H1 (cell line): ENCODE measurements around the gene COL17A1. TPM values are rescaled to one million over a fixed set of nuclear protein-coding genes. Genes with fewer than 3 reads are reported as not detected.

ENCODE experiments used
- BCL11A ChIP-seq, 2 experiments: IDR thresholded peaks; one replicate each; pipeline ENCODE4 v1.6.1; 2011; ENCODE audit warnings: low read depth in 2 of 2, low read length in 2 of 2, mild to moderate bottlenecking in 2 of 2
- CHD7 ChIP-seq: fragments of 300-600 bp; sonication (generic); IDR thresholded peaks from 2 replicates; pipeline ENCODE4 v1.7.1; 2012; ENCODE audit warnings: low read length, moderate library complexity, mild to moderate bottlenecking, inconsistent platforms; ENCODE audit not compliant: insufficient replicate concordance
- HDAC2 ChIP-seq, 2 experiments: fragments of 300-600 bp in 1 of 2; sonication (generic) in 1 of 2; IDR thresholded peaks; 2 replicates each; pipeline ENCODE4 v1.6.1; 2011 to 2012; ENCODE audit warnings: low read depth in 2 of 2, low read length in 2 of 2, mild to moderate bottlenecking in 2 of 2, moderate library complexity in 2 of 2, borderline replicate concordance in 1 of 2, inconsistent platforms in 1 of 2
- JUND ChIP-seq: IDR thresholded peaks from 2 replicates; pipeline ENCODE4 v1.6.1; 2011; ENCODE audit warnings: mild to moderate bottlenecking, improper control_type of control experiment, low read length
- POU5F1 ChIP-seq: IDR thresholded peaks from 2 replicates; pipeline ENCODE4 v1.6.1; 2011; ENCODE audit warnings: low read depth, mild to moderate bottlenecking, low read length, moderate library complexity
- TCF12 ChIP-seq: IDR thresholded peaks from 2 replicates; pipeline ENCODE4 v1.6.1; 2011; ENCODE audit warnings: low read depth, mild to moderate bottlenecking, low read length
- polyA plus RNA-seq, 7 experiments: library from polyadenylated mRNA; depleted of rRNA in 3 of 7; stranded (reverse) in 5 of 7; unstranded in 2 of 7; fragments of >200 nt in 5 of 7; fragments of 200-250 nt in 2 of 7; gene quantifications; 1 replicate in 5 of 7; 2 replicates in 1 of 7; 4 replicates in 1 of 7; pipeline versions ENCODE4 v1.2.1 to v1.2.3, GENCODE V29; 2011 to 2013; ENCODE audit warnings: missing spikeins in 2 of 7, mixed read lengths in 2 of 7
- total RNA-seq: library from RNA; stranded (reverse); fragmentation: NEBNext Ultra II Directional; extraction: Animal tissue kit (Norgen Biotek cat#: 25700); gene quantifications from 2 replicates; pipeline ENCODE4 v1.2.1, GENCODE V29; 2021

The COL17A1 gene
- total and polyA plus RNA-seq, 2 of the 8 experiments (the other 6 are each of a cell fraction or from before 2014, with no cell fraction given): 0.35 to 0.37 TPM

- TF ChIP-seq CHD7: no peak
- TF ChIP-seq BCL11A (IDR thresholded peaks at IDR 0.05; ENCODE audit: low read depth in 2 of 2, low read length in 2 of 2): no peak
- TF ChIP-seq JUND: no peak
- TF ChIP-seq TCF12: no peak
- TF ChIP-seq POU5F1: no peak
- TF ChIP-seq HDAC2 (IDR thresholded peaks at IDR 0.05; ENCODE audit: borderline replicate concordance in 1 of 2, low read depth in 2 of 2, low read length in 2 of 2): no peak
These were observed 33.2 kb downstream of the COL17A1 start (continued) for GRCh38 chr10:104052431-104052830.
